ENCODE measurements around the gene AMH.

DNA sequence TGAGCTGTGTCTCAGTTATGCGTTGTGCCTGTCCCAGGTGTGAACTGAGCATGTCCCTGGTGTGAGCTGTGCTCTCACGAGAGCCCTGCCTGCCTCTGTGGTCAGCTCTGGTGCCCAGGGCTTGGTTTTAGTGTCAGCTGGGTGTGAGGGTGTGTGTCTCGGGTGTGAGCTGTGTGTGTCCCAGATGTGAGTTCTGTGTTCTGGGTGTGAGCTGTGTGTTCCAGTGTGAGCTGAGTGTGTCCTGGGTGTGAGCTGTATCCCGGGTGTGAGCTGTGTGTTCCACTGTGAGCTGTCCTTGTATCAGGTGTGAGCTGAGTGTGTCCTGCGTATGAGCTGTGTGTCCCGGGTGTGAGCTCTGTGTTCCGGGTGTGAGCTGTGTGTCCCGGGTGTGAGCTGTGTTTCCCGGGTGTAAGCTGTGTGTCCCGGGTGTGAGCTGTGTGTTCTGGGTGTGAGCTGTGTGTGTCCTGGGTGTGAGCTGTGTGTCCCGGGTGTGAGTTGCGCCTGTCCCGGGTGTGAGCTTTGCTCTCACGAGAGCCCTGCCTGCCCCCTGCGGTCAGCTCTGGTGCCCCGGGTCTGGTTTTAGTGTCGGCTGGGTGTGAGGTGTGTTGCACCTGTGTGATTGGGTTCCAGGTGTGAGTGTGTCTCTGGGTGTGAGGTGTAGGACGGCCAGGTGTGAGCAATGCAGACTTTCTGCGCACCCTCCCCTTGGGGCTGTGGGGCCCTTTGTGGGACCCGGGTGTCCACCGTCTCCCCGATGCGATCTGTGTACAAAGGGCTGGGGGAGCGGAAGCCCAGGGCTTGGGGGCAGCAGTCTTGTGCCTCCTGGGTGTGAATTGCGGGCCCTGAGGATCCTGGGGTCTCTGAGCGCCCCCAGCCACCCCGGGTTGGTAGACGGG, 39.9 kb downstream of the AMH start:
- TF ChIP-seq POLR2AphosphoS5 (IDR thresholded peaks at IDR 0.05), result no peak
- no peak for TF ChIP-seq POLR2A (IDR thresholded peaks at IDR 0.05)

Data from stomach (tissue), 4 donors.